HCT116 (cell line): Measurements from ENCODE around the gene ADAM19. TPM values are rescaled to one million over a fixed set of nuclear protein-coding genes. Genes with fewer than 3 reads are reported as not detected.
A peak's percentile ranks its signal among the peaks of the same experiment; 100 is the strongest.

Source experiments
- ATAC-seq: fragments of 200-7000 bp; cut with Tn5 transposase; 2 replicates; pipeline ENCODE4 v1.9.1; 2020; ENCODE audit warnings: mild to moderate bottlenecking, moderate library complexity
- BruUV-seq: library from RNA; stranded (reverse); fragments of 400-500 nt; replicated peaks from 2 replicates; lab custom pipeline; 2021; lab: Mats Ljungman, UMichigan
- CTCF ChIA-PET: fragments of 300-600 bp; sonication (Branson Sonifier 250); formaldehyde crosslinking; loops from one replicate; lab custom pipeline; 2021; ENCODE audit warnings: antibody characterized with exemption; lab: Charles Lee
- POLR2A ChIA-PET: fragments of 300-600, 350-600 bp; sonication (Branson Sonifier 250); formaldehyde crosslinking; loops from one replicate; lab custom pipeline; 2021; ENCODE audit warnings: antibody characterized with exemption; lab: Charles Lee
- RAD21 ChIA-PET, 2 experiments: fragments of 300-600 bp; sonication (Branson Sonifier 250); formaldehyde crosslinking; loops; one replicate each; lab custom pipeline; 2023; ENCODE audit warnings: low total read pairs in 2 of 2; ENCODE audit not compliant: uncharacterized antibody in 2 of 2, unreplicated experiment in 2 of 2, low non-redundant PET in 1 of 2; lab: Charles Lee
- DNase-seq: peaks from one replicate; pipeline ENCODE4 v3.0.0-alpha.2; 2010; ENCODE audit warnings: low read depth, low spot score
- H2AFZ ChIP-seq: fragments of 200-600 bp; shearing (Covaris generic), sonication (generic); 2 replicates; pipeline ENCODE4 v1.6.1; 2017; ENCODE audit warnings: low read depth, mixed run types, mixed read lengths, antibody characterized with exemption, low read length; ENCODE audit not compliant: poor library complexity, severe bottlenecking
- H3K27ac ChIP-seq: 2 replicates; pipeline ENCODE4 v1.5.1; 2012; ENCODE audit warnings: low read depth, low read length
- H3K27me3 ChIP-seq: fragments of 200-600 bp; sonication (generic); 2 replicates; pipeline ENCODE4 v1.6.1; 2016; ENCODE audit warnings: mixed run types, low read length, mixed read lengths; ENCODE audit not compliant: insufficient read depth
- H3K36me3 ChIP-seq, 2 experiments: fragments of 200-500 bp in 1 of 2; fragments of 200-600 bp in 1 of 2; sonication (Bioruptor generic) in 1 of 2; sonication (generic) in 1 of 2; 2 replicates each; pipeline versions ENCODE4 v1.5.1 to v1.6.1; 2014 to 2016; ENCODE audit warnings: low read length in 2 of 2, inconsistent platforms in 1 of 2, mixed read lengths in 1 of 2, mixed run types in 1 of 2; ENCODE audit not compliant: insufficient read depth in 2 of 2, control insufficient read depth in 1 of 2
- H3K4me1 ChIP-seq, 2 experiments: fragments of 200-600 bp in 1 of 2; sonication (generic) in 1 of 2; 2 replicates each; pipeline versions ENCODE4 v1.5.1 to v1.6.1; 2012 to 2017; ENCODE audit warnings: low read length in 2 of 2, inconsistent platforms in 1 of 2, mild to moderate bottlenecking in 1 of 2, mixed read lengths in 1 of 2, mixed run types in 1 of 2, moderate library complexity in 1 of 2; ENCODE audit not compliant: insufficient read depth in 2 of 2, control insufficient read depth in 1 of 2
- H3K4me2 ChIP-seq: fragments of 200-600 bp; sonication (generic); 2 replicates; pipeline ENCODE4 v1.6.1; 2017; ENCODE audit warnings: mixed run types, low read length, mixed read lengths
- H3K4me3 ChIP-seq, 2 experiments: fragments of 200-600 bp in 1 of 2; sonication (generic) in 1 of 2; replicated peaks in 1 of 2; 2 replicates each; pipeline ENCODE4 v1.5.1; 2011 to 2016; ENCODE audit warnings: low read length in 2 of 2, control low read depth in 1 of 2, low read depth in 1 of 2, mild to moderate bottlenecking in 1 of 2, mixed read lengths in 1 of 2, mixed run types in 1 of 2
- H3K79me2 ChIP-seq: fragments of 200-600 bp; sonication (generic); 2 replicates; pipeline ENCODE4 v1.6.1; 2017; ENCODE audit warnings: mild to moderate bottlenecking, mixed run types, low read length, moderate library complexity, mixed read lengths; ENCODE audit not compliant: insufficient read depth
- H3K9ac ChIP-seq: fragments of 200-600 bp; sonication (generic); 2 replicates; pipeline ENCODE4 v1.6.1; 2016; ENCODE audit warnings: low read length, mixed read lengths
- H3K9me2 ChIP-seq: fragments of 200-600 bp; sonication (generic), shearing (Covaris generic); 2 replicates; pipeline ENCODE4 v1.6.1; 2017; ENCODE audit warnings: mixed run types, mild to moderate bottlenecking, moderate library complexity; ENCODE audit not compliant: insufficient read depth
- H3K9me3 ChIP-seq, 2 experiments: fragments of 200-500 bp in 1 of 2; fragments of 200-600 bp in 1 of 2; sonication (Bioruptor generic) in 1 of 2; sonication (generic) in 1 of 2; 2 replicates each; pipeline ENCODE4 v1.6.1; 2014 to 2017; ENCODE audit warnings: low read length in 2 of 2, mixed read lengths in 2 of 2, inconsistent platforms in 1 of 2, low read depth in 1 of 2, mild to moderate bottlenecking in 1 of 2, mixed run types in 1 of 2, moderate library complexity in 1 of 2; ENCODE audit not compliant: control insufficient read depth in 1 of 2, insufficient read depth in 1 of 2
- H4K20me1 ChIP-seq: fragments of 200-600 bp; sonication (generic), shearing (Covaris generic); 2 replicates; pipeline ENCODE4 v1.6.1; 2017; ENCODE audit warnings: mixed run types, mild to moderate bottlenecking, moderate library complexity; ENCODE audit not compliant: insufficient read depth
- ATF3 ChIP-seq: IDR thresholded peaks from 2 replicates; pipeline ENCODE4 v1.6.1; 2012
- CBX3 ChIP-seq: IDR thresholded peaks from 2 replicates; pipeline ENCODE4 v1.6.1; 2012; ENCODE audit warnings: low read depth
- CTCF ChIP-seq, 3 experiments: fragments of 200-600 bp in 1 of 3; sonication (generic) in 1 of 3; IDR thresholded peaks in 2 of 3; conservative IDR thresholded peaks in 1 of 3; 2 replicates each; pipeline ENCODE4 v1.5.1; 2012 to 2017; ENCODE audit warnings: low read depth in 2 of 3, low read length in 2 of 3, antibody characterized with exemption in 1 of 3, borderline replicate concordance in 1 of 3, control low read depth in 1 of 3, mild to moderate bottlenecking in 1 of 3, mixed read lengths in 1 of 3, mixed run types in 1 of 3, moderate library complexity in 1 of 3; ENCODE audit not compliant: insufficient read depth in 1 of 3
- EZH2 ChIP-seq: fragments of 200-600 bp; sonication (generic); IDR thresholded peaks from 2 replicates; pipeline ENCODE4 v1.6.1; 2017; ENCODE audit warnings: antibody characterized with exemption, mixed run types
- MAX ChIP-seq: IDR thresholded peaks from 2 replicates; pipeline ENCODE4 v1.6.1; 2012
- POLR2A ChIP-seq: IDR thresholded peaks from 2 replicates; pipeline ENCODE4 v1.7.0; 2011; ENCODE audit warnings: borderline replicate concordance; ENCODE audit not compliant: insufficient read depth, insufficient read length; ENCODE audit errors: extremely low read depth
- POLR2AphosphoS5 ChIP-seq: IDR thresholded peaks from 2 replicates; pipeline ENCODE4 v1.6.1; 2011; ENCODE audit warnings: mild to moderate bottlenecking, low read depth, low read length, moderate library complexity
- RAD21 ChIP-seq: IDR thresholded peaks from 2 replicates; pipeline ENCODE4 v1.6.1; 2012; ENCODE audit warnings: low read depth, mild to moderate bottlenecking
- REST ChIP-seq: IDR thresholded peaks from 2 replicates; pipeline ENCODE4 v1.6.1; 2012; ENCODE audit warnings: low read depth
- SRF ChIP-seq: IDR thresholded peaks from 2 replicates; pipeline ENCODE4 v1.6.1; 2012; ENCODE audit warnings: low read depth
- YY1 ChIP-seq: IDR thresholded peaks from 2 replicates; pipeline ENCODE4 v1.6.1; 2011; ENCODE audit warnings: low read length, low read depth, moderate library complexity, mild to moderate bottlenecking; ENCODE audit not compliant: insufficient replicate concordance; ENCODE audit errors: extremely low read depth
- ZFX ChIP-seq: fragments of 450-650 bp; IDR thresholded peaks from 2 replicates; pipeline ENCODE4 v1.6.1; 2017
- ZNF274 ChIP-seq: fragments of 200-500 bp; sonication (Bioruptor generic); IDR thresholded peaks from 2 replicates; pipeline ENCODE4 v1.6.1; 2014; ENCODE audit warnings: mild to moderate bottlenecking, low read depth, low read length, inconsistent platforms
- intact Hi-C: fragments of 100-400 bp; cut with micrococcal nuclease; formaldehyde crosslinking; loops from 2 replicates; pipeline ENCODE4 v1.10.0; 2022
- total RNA-seq: library from RNA; stranded (reverse); gene quantifications from one replicate; pipeline ENCODE4 v1.2.1, GENCODE V29; 2021; ENCODE audit not compliant: unreplicated experiment

Gene ADAM19
- total RNA-seq, 1 experiment from 2014 or later, result 77.3 TPM

GRCh38 chr5:157471709-157472108 lies 103.9 kb downstream of the ADAM19 start:
- TF ChIP-seq RAD21 (peak; percentile 64), CTCF (IDR thresholded peaks at IDR 0.05 in 2 of 3, conservative IDR thresholded peaks at IDR 0.05 in 1 of 3; ENCODE audit: borderline replicate concordance in 1 of 3, insufficient read depth in 1 of 3, low read depth in 2 of 3, low read length in 2 of 3) (peak; percentile 70 to 87 (median 79)), POLR2A (no peak), CBX3 (no peak), POLR2AphosphoS5 (no peak), MAX (no peak)
- DNase-seq, result peak; percentile 34
- H2AFZ ChIP-seq, result no peak overlapping the region
- no peaks in the 10 kb centered on the region for H3K9me2 ChIP-seq
- H4K20me1 ChIP-seq, result no peaks in the 10 kb centered on the region
- RAD21 ChIA-PET, result interaction anchor here (1.0 to 1.2 kb wide), 2 partner anchors 40 kb away, joined by 3 to 5 read pairs; no protein-coding TSS in a partner anchor
- H3K79me2 ChIP-seq, result no peaks in the 10 kb centered on the region
- H3K9me3 ChIP-seq, result no peaks in the 10 kb centered on the region
- no peaks in the 10 kb centered on the region for H3K27me3 ChIP-seq
- intact Hi-C loops, result loop anchor here (1.0 to 10.0 kb wide), 2 partner anchors 105 to 243 kb away; no protein-coding TSS in a partner anchor
- POLR2A ChIA-PET, result no interaction called here
- H3K4me1 ChIP-seq, result no peaks in the 10 kb centered on the region; a peak in 1 of 4 replicates
- no TSS peak for BruUV-seq
- no peaks in the 10 kb centered on the region for H3K36me3 ChIP-seq
- no peak overlapping the region for H3K4me3 ChIP-seq
- ATAC-seq, result peak; percentile 78
- no peak overlapping the region for H3K9ac ChIP-seq
- H3K27ac ChIP-seq, result no peak overlapping the region
- no peak overlapping the region for H3K4me2 ChIP-seq
- CTCF ChIA-PET, result interaction anchor here (0.6 to 2.5 kb wide), 22 partner anchors 8 to 324 kb away, joined by 3 to 18 read pairs (median 4); partner anchors contain the start of gene THG1L

- no peak overlapping the region for H3K27ac ChIP-seq
- no peak overlapping the region for H3K4me2 ChIP-seq
- no peaks in the 10 kb centered on the region for H3K27me3 ChIP-seq
- ATAC-seq (no peak), DNase-seq (no peak)
- no TSS peak for BruUV-seq
- no peak overlapping the region for H2AFZ ChIP-seq
- intact Hi-C loops, result loop anchor here (1.0 to 10.0 kb wide), 2 partner anchors 104 to 244 kb away; no protein-coding TSS in a partner anchor
- H3K4me1 ChIP-seq, result peaks cover 3 to 11% of the 10 kb centered on the region in 2 experiments; a peak in 3 of 4 replicates
- ChIA-PET POLR2A (no interaction called here), RAD21 (no interaction called here), CTCF (interaction anchor here (1.0 to 2.5 kb wide), 6 partner anchors 9 to 322 kb away, joined by 3 to 9 read pairs (median 6); partner anchors contain the start of gene NIPAL4)
- H4K20me1 ChIP-seq, result no peaks in the 10 kb centered on the region
- no peaks in the 10 kb centered on the region for H3K36me3 ChIP-seq
- H3K9ac ChIP-seq, result no peak overlapping the region
- no peaks in the 10 kb centered on the region for H3K79me2 ChIP-seq
- H3K4me3 ChIP-seq, result no peak overlapping the region
- no peaks in the 10 kb centered on the region for H3K9me2 ChIP-seq
- H3K9me3 ChIP-seq, result no peaks in the 10 kb centered on the region
- TF ChIP-seq YY1, result no peak
- no peak for TF ChIP-seq ATF3
- no peak for TF ChIP-seq REST
- TF ChIP-seq POLR2A, result no peak
- TF ChIP-seq SRF, result no peak
- no peak for TF ChIP-seq ZFX
- no peak for TF ChIP-seq ZNF274
- TF ChIP-seq EZH2, result no peak
Measured at GRCh38 chr5:157470631-157471030, 104.9 kb downstream of the ADAM19 start.
